ENCODE results near the gene KRTAP22-1.
A peak's percentile ranks its signal among the peaks of the same experiment; 100 is the strongest.

Gene KRTAP22-1

DNA sequence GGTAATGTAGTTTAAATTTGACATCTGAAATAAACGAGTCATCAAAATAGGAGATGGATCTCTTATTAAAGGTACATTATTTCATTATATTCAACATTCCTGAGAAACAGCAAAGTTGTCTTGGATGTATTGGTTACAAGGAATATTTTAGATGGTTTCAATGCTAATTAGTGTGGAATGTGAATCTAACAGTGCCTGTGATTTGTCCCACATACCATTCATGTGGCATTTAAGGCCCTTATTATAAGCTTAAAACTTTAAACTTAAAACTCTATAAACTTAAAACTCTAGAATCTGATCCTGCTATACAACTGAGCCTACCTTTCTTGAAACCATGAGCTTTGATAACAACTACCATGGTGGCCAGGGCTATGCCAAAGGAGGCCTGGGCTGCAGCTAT is at the start of gene KRTAP22-1:
Gene KRTAP22-1, plus strand, starts transcription at position 301 of the 400 bp plus-strand sequence.
- DNase-seq (ENCODE audit: low spot score), result no peak

DNA sequence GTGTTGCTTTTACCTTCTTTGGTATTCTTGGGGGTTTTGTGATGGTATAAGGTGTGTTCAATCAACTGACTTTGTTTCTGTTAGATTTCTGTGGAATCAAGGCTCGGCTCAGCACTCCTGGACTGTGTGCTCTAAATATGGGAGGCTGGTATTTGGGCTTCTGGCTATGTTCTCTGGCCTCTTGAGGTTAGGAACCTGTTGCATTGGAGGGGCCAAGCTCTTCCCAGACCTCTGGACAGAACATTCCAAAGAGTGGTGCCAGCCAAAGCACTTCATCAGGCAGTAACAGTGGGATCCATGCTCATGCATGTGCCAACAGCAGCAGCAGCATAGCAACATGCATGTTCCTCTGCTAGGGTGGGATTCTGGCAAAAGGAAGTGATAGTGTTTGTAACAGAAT is 48.1 kb upstream of the KRTAP22-1 start:
- DNase-seq (ENCODE audit: low spot score), result no peak

DNA sequence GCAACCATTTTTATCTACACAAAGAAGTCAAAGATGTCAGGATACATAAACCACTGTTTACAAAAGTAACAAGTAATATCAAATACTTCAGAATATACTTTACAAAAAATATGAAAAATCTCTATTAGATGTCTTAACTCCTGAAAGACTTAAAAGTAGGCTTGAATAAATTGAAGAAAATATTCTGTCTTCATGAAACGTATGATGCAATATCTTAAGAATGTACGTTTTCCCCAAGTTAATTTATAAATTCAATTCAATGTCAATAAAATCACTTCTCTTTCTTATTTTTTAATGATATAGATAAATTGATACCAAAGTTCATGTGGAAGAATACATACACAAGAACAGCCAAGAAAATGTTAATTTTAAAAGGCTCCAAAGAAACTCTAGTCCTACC is 45.8 kb upstream of the KRTAP22-1 start:
- no peak for DNase-seq (ENCODE audit: low spot score)

DNA sequence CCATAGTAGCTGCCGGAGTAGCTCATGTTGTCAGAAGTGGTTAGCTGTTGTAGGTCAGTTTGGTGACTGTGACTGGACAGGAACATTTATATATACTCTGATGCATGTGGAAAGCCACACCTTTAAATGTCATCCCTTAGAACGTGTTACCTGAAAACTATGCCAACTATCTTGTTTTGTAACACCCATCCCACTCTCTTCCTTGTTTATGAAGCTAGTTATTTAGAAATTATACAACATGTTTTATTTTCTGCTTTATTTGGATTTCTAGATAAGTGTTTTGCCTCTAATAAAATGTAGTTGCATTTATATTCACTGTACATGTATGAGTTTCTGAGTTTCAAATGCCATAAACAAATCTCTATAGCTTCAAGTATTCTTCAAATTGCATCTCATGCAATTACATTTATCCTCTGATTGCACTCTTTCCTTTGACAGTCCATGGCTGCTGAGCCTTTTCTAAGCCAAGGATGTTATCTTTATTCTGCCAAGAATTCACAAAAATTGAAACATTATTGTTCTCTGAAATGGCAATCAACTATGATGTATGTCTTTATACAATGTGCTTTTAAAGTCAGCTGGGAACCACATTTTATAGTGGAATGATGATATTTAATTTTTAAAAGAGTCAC is 39.5 kb upstream of the KRTAP22-1 start, which contains the start of gene KRTAP19-7:
Gene KRTAP19-7, minus strand, starts transcription at position 51 of the 632 bp plus-strand sequence. Its CDS starts 25 bp downstream, at position 26.
- no peak for DNase-seq (ENCODE audit: low spot score)

DNA sequence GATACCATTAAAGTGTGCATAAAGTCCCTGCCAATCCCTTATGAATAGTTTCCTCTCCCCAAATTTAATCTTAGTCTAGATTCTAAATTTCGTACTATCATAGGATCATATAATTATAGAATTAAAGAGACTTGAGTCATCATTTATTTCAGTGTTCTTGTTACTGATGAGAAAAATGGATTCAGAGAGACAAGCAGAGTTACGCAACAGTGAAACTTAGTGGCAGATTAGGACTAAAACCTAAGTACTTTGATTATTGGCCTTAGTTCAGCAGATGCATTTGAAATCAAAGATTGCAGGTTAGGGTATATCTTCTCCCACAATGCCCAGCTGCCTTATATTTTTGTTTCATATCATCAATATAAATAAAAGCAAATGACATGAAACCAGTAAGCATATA is 38.9 kb upstream of the KRTAP22-1 start:
- DNase-seq (ENCODE audit: low spot score), result no peak

DNA sequence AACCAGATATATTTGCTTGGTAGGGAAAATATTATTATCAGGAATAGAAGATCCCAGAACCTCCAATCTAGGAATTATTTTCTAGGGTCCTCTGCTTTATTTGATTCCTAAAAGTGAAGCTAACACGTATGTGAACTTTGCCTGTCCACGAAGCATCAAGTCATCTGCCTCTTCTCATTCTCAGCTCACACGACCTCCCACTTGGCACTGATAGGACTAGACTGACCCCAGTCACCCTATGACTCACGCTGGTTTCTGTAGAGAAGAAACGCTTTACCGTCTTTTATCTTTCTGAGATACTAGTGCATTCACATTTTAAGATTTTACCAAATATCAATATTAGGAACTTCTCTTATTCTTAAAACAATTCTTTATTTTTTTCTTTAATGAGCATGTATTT is 37.8 kb upstream of the KRTAP22-1 start:
- DNase-seq (ENCODE audit: low spot score), result no peak

DNA sequence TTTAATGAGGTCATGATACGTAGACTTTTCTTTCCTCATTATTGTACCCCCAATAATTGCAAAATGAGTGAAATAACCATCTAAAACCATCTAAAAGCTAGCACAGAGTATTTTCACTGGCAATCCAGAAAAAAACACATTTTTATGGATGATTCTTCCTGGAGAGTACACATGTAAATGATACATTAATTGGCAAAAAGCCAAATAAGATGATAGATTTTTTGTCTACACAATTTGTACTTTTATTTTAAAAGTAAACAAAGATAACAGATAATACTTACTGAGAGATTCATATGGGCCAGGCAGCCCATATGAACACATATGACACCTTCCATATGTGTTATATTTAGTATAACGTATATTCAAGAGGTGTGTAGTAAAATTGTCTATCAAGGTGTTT is 37.3 kb upstream of the KRTAP22-1 start:
- DNase-seq (ENCODE audit: low spot score), result no peak

DNA sequence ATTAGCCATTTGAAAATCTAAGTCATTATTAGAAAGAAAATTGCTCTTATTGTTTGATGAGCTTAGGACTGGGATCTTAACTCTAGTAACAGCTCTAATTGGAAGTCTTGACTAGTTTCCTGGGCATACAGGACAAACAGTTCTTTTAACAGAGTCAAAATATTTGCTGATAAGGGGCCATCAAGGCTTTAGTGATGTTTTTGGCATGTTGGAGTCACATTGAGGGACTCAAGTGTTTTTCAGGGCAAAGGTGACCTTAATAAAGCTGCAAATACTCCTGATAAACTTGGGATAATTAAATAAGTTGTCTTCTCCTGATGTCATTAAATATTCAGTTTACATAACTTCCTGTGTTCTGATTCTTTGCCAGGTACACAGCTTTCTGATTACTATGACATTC is 33.3 kb upstream of the KRTAP22-1 start:
- no peak for DNase-seq (ENCODE audit: low spot score)

DNA sequence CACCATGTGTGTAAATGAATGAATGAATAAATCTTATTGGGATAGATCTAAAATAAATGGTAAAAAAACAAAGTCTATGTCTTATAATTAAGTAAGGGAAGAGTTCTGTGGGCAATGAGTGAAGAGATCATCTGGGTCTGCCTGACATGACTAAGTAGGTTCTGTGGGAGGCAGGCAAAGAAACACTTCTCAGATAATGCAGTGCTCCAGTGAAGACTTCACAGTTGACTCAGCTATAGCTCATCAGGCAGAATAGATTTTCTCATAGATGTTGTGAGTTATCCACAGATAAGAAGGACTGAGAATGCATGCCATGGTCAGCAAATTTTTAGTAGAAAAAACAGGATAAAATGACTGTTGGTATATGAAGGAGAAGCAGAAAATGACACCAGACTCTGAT is 23.1 kb upstream of the KRTAP22-1 start:
- DNase-seq (ENCODE audit: low spot score), result no peak

DNA sequence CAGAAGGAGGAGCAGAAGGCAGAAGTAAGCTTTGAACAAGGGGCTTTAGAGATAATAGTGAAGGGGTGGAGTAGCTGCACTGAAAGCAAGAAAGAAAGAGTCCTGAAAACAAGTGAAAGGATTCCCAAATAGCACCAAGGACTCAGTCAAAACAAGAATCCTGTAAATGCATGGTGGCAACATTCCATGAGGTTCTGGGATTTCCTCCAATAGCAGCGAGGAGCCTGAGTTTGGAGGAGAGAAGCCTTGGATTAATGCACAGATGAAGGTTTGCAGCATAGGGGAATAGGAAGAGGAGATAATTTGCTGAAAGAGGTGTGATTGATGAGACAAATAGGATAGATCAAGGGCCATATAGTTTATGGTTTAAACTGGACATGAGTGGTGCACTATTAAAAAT is 21.5 kb upstream of the KRTAP22-1 start:
- DNase-seq (ENCODE audit: low spot score), result peak; percentile 30

DNA sequence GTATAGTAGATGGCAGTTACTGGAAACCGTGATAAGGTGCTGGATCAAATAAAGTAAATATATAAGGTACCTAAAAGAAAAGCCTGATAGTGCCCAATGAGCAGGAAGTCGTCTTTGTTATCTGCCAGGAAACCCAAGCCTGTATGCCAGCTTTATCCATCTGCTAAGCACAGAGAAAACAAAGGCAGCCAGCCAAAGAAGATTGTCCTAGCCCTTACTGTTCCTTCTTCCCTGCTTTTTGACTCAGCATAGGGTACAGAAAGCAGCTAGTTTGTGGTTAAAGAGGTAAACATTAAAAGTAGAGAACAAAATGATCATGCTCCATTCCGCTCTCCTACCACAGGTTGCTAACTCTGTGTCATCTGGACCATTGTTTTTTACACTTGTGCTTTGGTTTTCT is 20.8 kb upstream of the KRTAP22-1 start:
- DNase-seq (ENCODE audit: low spot score), result peak; percentile 19

DNA sequence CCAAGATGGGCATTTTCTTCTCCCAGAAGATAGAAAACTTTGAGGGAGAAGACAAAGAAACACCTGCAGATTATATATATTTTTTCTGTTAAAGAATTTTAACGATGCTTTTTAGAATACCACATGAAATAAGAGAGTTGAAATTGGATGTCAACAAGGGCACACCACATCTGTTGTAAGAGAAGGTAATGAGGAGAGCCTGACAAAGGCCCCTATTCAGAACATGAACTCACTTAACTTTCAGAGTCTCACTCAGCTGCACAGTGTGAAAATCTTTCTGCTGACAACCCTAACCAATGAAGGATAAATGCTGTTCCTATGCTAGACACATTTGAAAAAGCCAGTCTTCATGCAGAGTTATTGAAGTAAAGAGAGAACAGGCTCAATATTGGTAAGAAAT is 18.0 kb upstream of the KRTAP22-1 start:
- no peak for DNase-seq (ENCODE audit: low spot score)

DNA sequence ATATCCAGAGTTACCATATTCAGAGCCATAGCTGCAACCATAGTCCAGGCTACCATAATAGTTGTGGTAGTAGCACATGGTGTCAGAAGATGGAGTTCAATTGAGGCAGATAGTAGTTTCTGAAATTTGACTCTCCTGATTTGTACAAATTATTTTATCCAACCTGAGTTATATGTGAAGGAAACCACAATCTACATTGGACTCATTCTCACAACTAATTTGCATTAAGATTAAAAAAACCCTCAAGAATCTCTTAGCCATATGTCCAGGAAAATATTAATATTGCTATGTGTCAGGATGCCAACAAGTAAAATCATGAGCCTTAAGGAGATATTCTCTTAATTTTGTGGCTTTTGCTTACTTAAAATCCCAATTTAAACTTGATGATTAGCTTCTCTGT is 10.6 kb upstream of the KRTAP22-1 start, which contains the start of gene KRTAP22-2:
Gene KRTAP22-2, minus strand, starts transcription at position 101 of the 400 bp plus-strand sequence.
- no peak for DNase-seq (ENCODE audit: low spot score)

DNA sequence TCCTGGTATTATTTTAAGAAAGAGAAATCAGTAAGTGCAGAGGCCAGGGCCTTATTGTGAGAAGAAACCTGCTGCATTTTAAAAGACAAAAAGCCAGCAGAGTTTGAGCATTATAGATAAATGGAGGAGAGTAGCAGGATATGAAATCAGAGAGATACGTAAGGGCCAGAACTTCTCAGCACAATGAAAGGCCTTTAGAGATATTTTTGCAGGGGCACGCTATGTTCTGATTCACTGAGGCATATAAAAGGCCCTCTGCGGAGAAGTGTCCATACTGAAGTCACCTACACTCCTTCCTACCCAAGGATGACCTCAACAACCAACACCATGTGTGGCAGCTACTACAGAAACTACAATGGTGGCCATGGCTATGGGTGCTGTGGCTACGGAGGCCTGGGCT is 8.7 kb upstream of the KRTAP22-1 start, which contains the start of gene KRTAP6-3:
Gene KRTAP6-3, plus strand, starts transcription at position 301 of the 400 bp plus-strand sequence. Its CDS starts 6 bp downstream, at position 307.
- DNase-seq (ENCODE audit: low spot score), result no peak

DNA sequence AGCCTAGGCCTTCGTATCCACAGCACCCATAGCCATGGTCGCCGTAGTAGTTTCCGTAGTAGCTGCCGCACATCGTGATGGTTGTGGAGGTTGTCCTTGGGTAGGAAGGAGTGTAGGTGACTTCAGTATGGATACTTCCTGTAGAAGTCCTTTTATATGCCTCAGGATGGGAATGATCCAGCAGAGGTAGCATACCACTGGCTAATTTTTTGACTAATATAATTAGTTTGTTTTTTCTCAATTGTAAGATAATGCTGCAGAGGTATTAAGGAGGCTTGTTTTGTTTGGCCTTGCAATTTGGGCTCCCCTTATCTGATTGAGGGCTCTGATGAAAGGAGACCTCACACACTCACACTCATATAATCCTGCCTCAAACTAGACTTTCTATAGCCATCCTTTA is 2.1 kb upstream of the KRTAP22-1 start, which contains the start of gene KRTAP6-2:
Gene KRTAP6-2, minus strand, starts transcription at position 101 of the 400 bp plus-strand sequence. Its CDS starts 28 bp downstream, at position 73.
- no peak for DNase-seq (ENCODE audit: low spot score)

DNA sequence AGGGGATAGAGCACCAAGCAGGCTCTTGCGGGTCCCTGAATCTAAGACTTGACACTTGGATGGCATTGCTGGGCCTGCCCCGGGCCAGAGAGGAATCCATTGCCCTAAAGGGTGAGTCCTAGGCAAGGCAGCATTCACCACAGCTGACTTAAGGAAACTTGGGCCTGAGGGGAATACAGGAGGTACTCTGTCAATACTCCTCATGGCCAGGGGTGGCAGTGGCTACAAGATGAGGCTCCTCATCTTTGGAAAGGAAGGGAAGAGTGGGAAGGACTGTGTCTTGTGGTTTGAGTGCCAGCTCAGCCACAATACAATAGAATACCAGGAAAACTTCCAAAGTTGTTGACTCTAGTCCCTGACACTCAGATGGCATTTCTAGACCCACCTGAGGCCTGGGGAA is 5.1 kb downstream of the KRTAP22-1 start:
- DNase-seq (ENCODE audit: low spot score), result no peak

DNA sequence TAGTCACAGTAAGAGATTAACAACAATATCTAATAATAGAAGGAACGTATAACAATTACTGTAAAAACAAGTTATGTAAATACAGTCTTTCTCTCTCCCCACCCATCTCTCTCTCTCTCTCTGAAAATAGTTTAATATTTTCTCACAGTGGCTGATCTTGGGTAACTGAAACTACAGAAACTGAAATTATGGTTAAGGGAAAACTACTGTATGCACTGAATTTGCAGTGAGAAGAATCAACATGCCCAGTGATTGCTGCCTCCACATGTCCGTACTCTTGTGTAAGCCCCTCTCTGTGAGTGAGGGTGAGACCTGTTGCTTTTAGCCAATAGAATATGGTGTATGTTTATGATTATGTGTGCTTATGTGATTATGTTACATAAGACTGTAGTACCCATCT is 11.2 kb downstream of the KRTAP22-1 start:
- DNase-seq (ENCODE audit: low spot score), result no peak

DNA sequence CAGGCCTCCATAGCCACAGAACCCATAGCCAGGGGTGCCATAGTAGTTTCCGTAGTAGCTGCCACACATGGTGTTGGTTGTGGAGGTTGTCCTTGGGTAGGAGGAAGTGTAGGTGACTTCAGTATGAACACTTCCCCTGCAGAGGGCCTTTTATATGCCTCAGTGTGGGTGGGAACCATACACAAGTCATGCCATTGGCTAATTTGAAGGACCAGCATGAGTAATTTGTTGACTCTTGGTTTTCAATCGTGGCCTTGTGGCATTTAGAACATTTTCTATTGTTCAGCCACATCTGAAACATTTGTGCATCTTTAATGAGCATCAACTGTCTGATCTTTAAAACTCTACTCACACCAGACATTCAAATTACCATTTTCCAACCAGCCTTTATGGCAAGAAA is 12.9 kb downstream of the KRTAP22-1 start, which contains the start of gene KRTAP6-1:
Gene KRTAP6-1, minus strand, starts transcription at position 95 of the 400 bp plus-strand sequence. Its CDS starts 26 bp downstream, at position 69.
- DNase-seq (ENCODE audit: low spot score), result no peak

DNA sequence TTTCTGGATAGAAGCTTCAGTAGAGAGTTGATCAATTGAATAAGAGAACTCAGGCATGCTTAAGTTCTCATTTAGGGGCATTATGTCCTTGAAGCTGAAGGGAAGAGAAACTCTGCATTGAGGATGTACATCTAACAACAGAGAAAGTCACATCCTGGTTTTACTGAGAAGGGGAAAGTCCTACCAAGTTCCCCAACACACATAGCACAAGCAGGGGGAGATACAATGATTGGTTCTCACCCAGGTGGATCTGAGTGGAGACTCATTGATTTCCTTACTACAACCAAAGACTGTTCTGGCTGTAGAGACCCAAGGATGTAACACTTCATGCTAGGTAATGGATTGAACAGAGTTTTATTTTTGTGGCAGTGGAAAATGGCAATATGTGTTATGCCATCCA is 14.3 kb downstream of the KRTAP22-1 start:
- DNase-seq (ENCODE audit: low spot score), result no peak

DNA sequence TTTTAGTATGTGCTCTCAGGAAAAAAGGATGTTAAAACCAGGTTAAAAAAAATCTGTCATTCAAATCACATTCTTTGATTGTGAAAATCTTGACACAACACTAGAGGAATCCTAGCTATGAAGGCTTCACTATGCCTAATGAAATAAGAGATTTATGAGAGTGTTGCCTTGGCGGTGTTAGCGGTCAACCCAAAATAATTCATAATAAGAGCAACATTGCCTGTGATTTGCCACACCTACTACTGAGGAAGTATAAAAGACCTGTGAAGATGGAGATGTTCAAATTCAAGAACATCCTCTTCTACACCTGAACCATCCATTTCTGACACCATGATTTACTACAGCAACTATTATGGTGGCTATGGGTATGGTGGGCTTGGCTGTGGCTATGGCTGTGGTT is 15.2 kb downstream of the KRTAP22-1 start, which contains the start of gene KRTAP20-1:
Gene KRTAP20-1, plus strand, starts transcription at position 301 of the 400 bp plus-strand sequence. Its CDS starts 30 bp downstream, at position 331.
- DNase-seq (ENCODE audit: low spot score), result no peak

DNA sequence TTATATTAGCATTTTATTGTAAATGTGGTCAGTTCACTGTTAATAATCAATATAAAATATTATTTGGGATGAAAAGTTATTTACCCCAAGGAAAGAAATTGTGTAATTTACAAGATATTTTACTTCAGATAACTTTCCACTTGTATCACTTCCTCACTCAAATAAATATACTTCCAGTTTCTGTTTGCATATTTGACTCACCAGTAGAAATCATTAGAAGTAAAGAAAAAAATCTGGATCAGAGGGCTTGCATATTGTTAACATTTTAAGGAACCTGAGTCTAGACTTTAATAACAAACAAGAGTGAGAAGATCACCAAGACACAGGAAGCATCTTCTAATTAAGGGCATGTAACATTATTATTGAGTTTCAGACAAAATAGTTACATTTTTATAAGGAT is 19.2 kb downstream of the KRTAP22-1 start:
- DNase-seq (ENCODE audit: low spot score), result no peak

DNA sequence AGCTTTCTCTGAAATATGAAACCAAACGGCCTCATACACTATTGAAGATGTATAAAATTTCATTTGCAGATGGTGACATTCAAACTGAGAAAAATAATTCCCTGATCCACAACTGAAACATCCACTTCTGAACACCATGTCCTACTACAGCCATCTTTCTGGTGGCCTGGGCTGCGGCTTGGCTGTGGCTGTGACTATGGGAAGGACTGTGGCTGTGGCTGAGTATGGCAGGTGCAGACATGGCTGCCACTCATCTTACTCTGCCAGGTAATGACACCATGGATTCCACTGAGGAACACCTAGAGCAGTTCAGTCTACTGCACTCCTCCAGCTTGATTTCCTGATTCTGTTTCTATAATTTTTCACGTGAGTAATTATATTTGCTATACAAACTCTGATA is 19.6 kb downstream of the KRTAP22-1 start, which contains the start of gene KRTAP20-4:
Gene KRTAP20-4, plus strand, starts transcription at position 106 of the 400 bp plus-strand sequence.
- no peak for DNase-seq (ENCODE audit: low spot score)

DNA sequence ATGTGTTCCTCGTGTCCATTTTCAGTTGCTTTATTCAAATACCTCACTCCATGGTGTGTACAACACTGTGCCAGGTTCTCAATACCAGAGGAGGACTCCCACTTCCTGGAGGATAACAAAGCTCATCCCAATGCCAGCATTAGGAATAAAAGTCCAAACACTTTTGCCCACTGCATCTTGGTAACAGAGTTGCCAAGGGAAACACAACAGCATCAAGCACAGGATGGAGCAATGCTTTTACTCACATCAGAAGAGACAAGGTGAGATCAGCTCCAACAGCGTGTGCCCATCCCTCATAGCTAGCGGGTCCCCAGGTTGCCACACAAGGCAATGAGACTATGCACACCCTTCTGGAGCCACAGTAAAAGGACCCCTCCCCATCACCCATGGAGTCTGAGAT is 22.5 kb downstream of the KRTAP22-1 start:
- DNase-seq (ENCODE audit: low spot score), result no peak

All from pons (tissue), 1 donor.